ENCODE measurements around the gene CYBB.

CYBB gene

DNA sequence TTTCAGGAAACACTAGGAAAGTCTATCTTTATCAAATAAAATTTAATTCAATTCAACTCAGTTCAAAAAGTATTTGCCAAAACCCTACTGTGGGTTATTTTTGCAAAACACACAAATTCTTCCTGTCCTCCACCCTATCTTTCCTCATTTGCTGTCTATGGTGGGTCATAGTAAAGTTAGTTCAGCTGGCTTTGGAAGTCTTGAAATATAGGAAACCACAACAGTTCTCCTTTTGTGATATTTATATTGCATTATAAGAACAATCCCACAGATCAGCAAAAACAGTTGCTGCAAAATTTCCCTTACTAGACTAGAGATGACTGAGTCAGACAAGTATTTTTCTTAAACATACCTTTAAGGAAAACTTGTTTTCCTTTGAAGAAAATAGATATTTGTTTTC is 22.2 kb downstream of the CYBB start:
- no peaks in the 10 kb centered on the region for H3K9me3 ChIP-seq (ENCODE audit: control insufficient read depth, low read length)
- no peak overlapping the region for H3K27ac ChIP-seq (ENCODE audit: insufficient read depth, low read length, poor library complexity, severe bottlenecking)
- H3K36me3 ChIP-seq (ENCODE audit: control insufficient read depth, insufficient read depth, low read length): no peaks in the 10 kb centered on the region
- no peaks in the 10 kb centered on the region for H3K27me3 ChIP-seq (replicated peaks; ENCODE audit: control insufficient read depth, insufficient read depth, low read length, poor library complexity, severe bottlenecking)
- no peak for DNase-seq
- H3K4me3 ChIP-seq (ENCODE audit: insufficient read depth, low read depth, low read length, poor library complexity, severe bottlenecking): no peak overlapping the region
- no peaks in the 10 kb centered on the region for H3K4me1 ChIP-seq (ENCODE audit: control insufficient read depth, insufficient read depth, low read length, poor library complexity, severe bottlenecking)

DNA sequence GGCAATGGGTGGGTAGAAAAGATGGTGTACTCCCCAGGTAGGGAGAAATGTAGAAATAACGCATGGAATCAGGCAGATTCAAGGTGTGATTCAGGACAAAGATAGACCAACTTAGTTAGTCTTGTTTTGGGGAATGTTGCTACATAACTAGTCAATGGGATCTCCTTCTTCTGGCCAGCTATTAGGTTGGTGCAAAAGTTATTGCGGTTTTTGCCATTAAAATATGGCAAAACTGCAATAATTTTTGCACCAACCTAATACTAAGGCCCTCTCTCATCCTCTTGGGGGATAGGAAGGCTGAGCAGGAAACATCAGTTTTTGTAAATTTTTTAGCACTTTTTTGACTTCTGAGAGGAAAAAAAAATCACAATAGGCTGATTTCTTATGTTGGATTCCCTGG is 23.2 kb downstream of the CYBB start:
- Histone ChIP-seq H3K9me3 (ENCODE audit: control insufficient read depth, low read length) (no peaks in the 10 kb centered on the region), H3K4me1 (ENCODE audit: control insufficient read depth, insufficient read depth, low read length, poor library complexity, severe bottlenecking) (no peaks in the 10 kb centered on the region), H3K4me3 (ENCODE audit: insufficient read depth, low read depth, low read length, poor library complexity, severe bottlenecking) (no peak overlapping the region), H3K27me3 (replicated peaks; ENCODE audit: control insufficient read depth, insufficient read depth, low read length, poor library complexity, severe bottlenecking) (no peaks in the 10 kb centered on the region), H3K36me3 (ENCODE audit: control insufficient read depth, insufficient read depth, low read length) (no peaks in the 10 kb centered on the region), H3K27ac (ENCODE audit: insufficient read depth, low read length, poor library complexity, severe bottlenecking) (no peak overlapping the region)
- no peak for DNase-seq

DNA sequence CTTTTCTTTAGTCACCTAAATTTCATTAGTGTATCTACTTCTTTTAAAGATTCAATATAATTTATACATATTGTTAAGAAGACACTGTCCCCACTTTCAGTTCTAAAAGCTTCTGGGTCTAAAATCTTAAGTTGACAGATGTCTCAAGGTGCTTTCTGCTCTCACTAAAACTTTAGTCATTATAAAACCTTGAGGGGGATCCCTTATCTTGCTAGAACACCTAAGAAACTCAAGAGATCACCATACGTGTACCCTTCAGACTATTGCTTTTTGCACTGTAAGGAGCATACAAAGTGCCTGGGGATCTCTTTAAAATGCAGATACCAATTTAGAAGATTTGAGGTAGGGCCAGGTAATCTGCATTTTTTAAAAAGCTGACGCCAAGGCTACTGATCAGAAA is 30.1 kb downstream of the CYBB start:
- no peak overlapping the region for H3K4me3 ChIP-seq (ENCODE audit: insufficient read depth, low read depth, low read length, poor library complexity, severe bottlenecking)
- H3K36me3 ChIP-seq (ENCODE audit: control insufficient read depth, insufficient read depth, low read length): no peaks in the 10 kb centered on the region
- DNase-seq: no peak
- H3K27me3 ChIP-seq (replicated peaks; ENCODE audit: control insufficient read depth, insufficient read depth, low read length, poor library complexity, severe bottlenecking): no peaks in the 10 kb centered on the region
- no peaks in the 10 kb centered on the region for H3K9me3 ChIP-seq (ENCODE audit: control insufficient read depth, low read length)
- H3K27ac ChIP-seq (ENCODE audit: insufficient read depth, low read length, poor library complexity, severe bottlenecking): no peak overlapping the region
- no peaks in the 10 kb centered on the region for H3K4me1 ChIP-seq (ENCODE audit: control insufficient read depth, insufficient read depth, low read length, poor library complexity, severe bottlenecking)

GRCh38 chrX:37812110-37812509 is 32.3 kb downstream of the CYBB start:
- no peaks in the 10 kb centered on the region for H3K36me3 ChIP-seq (ENCODE audit: control insufficient read depth, insufficient read depth, low read length)
- H3K4me1 ChIP-seq (ENCODE audit: control insufficient read depth, insufficient read depth, low read length, poor library complexity, severe bottlenecking): no peaks in the 10 kb centered on the region
- DNase-seq: no peak
- H3K4me3 ChIP-seq (ENCODE audit: insufficient read depth, low read depth, low read length, poor library complexity, severe bottlenecking): no peak overlapping the region
- H3K27ac ChIP-seq (ENCODE audit: insufficient read depth, low read length, poor library complexity, severe bottlenecking): no peak overlapping the region
- H3K27me3 ChIP-seq (replicated peaks; ENCODE audit: control insufficient read depth, insufficient read depth, low read length, poor library complexity, severe bottlenecking): no peaks in the 10 kb centered on the region
- H3K9me3 ChIP-seq (ENCODE audit: control insufficient read depth, low read length): no peaks in the 10 kb centered on the region

DNA sequence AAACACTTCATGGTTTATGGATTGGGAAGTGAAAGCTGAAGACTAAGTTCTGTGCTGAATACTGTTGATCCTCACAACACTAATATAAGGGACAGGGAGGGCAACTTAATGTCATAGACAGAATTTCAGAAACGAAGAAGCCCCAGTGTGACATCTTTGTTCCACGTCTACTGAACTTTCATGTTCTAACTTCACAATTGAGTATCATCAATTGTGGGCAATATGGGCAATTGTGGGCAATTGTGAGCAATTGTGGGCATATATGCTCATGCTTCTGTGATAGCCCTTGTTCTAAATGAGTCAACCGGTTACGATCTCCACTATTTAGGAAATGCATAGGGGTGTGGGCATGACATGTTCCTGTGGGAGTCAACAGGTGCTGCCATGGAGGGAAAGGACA is 33.7 kb downstream of the CYBB start:
- no peaks in the 10 kb centered on the region for H3K4me1 ChIP-seq (ENCODE audit: control insufficient read depth, insufficient read depth, low read length, poor library complexity, severe bottlenecking)
- H3K4me3 ChIP-seq (ENCODE audit: insufficient read depth, low read depth, low read length, poor library complexity, severe bottlenecking): no peak overlapping the region
- H3K36me3 ChIP-seq (ENCODE audit: control insufficient read depth, insufficient read depth, low read length): no peaks in the 10 kb centered on the region
- no peak overlapping the region for H3K27ac ChIP-seq (ENCODE audit: insufficient read depth, low read length, poor library complexity, severe bottlenecking)
- no peaks in the 10 kb centered on the region for H3K27me3 ChIP-seq (replicated peaks; ENCODE audit: control insufficient read depth, insufficient read depth, low read length, poor library complexity, severe bottlenecking)
- H3K9me3 ChIP-seq (ENCODE audit: control insufficient read depth, low read length): no peaks in the 10 kb centered on the region
- no peak for DNase-seq

GRCh38 chrX:37815366-37815765 is 35.5 kb downstream of the CYBB start:
- no peaks in the 10 kb centered on the region for H3K27me3 ChIP-seq (replicated peaks; ENCODE audit: control insufficient read depth, insufficient read depth, low read length, poor library complexity, severe bottlenecking)
- no peak for DNase-seq
- no peak overlapping the region for H3K27ac ChIP-seq (ENCODE audit: insufficient read depth, low read length, poor library complexity, severe bottlenecking)
- no peaks in the 10 kb centered on the region for H3K9me3 ChIP-seq (ENCODE audit: control insufficient read depth, low read length)
- H3K36me3 ChIP-seq (ENCODE audit: control insufficient read depth, insufficient read depth, low read length): no peaks in the 10 kb centered on the region
- no peaks in the 10 kb centered on the region for H3K4me1 ChIP-seq (ENCODE audit: control insufficient read depth, insufficient read depth, low read length, poor library complexity, severe bottlenecking)
- H3K4me3 ChIP-seq (ENCODE audit: insufficient read depth, low read depth, low read length, poor library complexity, severe bottlenecking): no peak overlapping the region

DNA sequence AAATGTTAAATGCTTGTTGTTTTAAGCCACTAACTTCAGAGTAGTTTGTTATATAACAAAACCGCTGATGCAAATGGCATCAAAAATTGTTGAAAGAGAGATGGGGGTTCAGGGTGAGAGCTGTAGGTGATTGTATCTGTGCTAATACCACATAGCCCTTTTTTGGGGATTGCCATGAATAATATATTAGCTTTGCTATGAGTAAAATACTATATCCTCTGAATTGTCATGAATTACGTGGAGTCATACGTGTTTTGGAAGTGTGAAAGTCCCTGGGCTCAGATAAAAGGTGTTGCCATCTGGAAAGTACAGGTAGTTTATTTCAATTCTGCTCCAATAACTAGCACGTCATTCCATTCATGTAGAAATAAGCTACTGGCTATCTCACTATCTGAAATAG is 36.9 kb downstream of the CYBB start:
- no peaks in the 10 kb centered on the region for H3K27me3 ChIP-seq (replicated peaks; ENCODE audit: control insufficient read depth, insufficient read depth, low read length, poor library complexity, severe bottlenecking)
- H3K36me3 ChIP-seq (ENCODE audit: control insufficient read depth, insufficient read depth, low read length): no peaks in the 10 kb centered on the region
- no peak for DNase-seq
- H3K4me3 ChIP-seq (ENCODE audit: insufficient read depth, low read depth, low read length, poor library complexity, severe bottlenecking): no peak overlapping the region
- H3K27ac ChIP-seq (ENCODE audit: insufficient read depth, low read length, poor library complexity, severe bottlenecking): no peak overlapping the region
- H3K9me3 ChIP-seq (ENCODE audit: control insufficient read depth, low read length): no peaks in the 10 kb centered on the region
- no peaks in the 10 kb centered on the region for H3K4me1 ChIP-seq (ENCODE audit: control insufficient read depth, insufficient read depth, low read length, poor library complexity, severe bottlenecking)

DNA sequence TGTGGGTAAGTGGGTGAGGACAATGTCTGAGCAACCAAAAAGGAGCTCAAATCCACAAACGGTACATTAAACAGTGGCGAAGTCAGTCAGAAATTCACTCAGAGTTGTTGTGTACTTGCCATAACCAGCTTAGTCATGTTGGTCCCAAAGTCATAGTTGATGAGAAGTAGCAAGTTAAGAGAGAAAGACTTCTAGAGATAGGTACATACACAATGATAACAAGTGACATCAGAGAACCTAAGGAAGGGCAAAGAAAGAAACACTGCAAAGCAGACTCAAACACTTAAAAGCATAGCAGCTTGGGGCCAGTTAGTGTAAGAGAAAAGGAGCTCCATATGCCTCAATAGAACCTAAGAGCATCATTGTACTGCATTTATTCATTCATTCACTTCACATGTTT is 37.3 kb downstream of the CYBB start:
- H3K27me3 ChIP-seq (replicated peaks; ENCODE audit: control insufficient read depth, insufficient read depth, low read length, poor library complexity, severe bottlenecking): no peaks in the 10 kb centered on the region
- no peak overlapping the region for H3K27ac ChIP-seq (ENCODE audit: insufficient read depth, low read length, poor library complexity, severe bottlenecking)
- DNase-seq: no peak
- H3K9me3 ChIP-seq (ENCODE audit: control insufficient read depth, low read length): no peaks in the 10 kb centered on the region
- H3K4me1 ChIP-seq (ENCODE audit: control insufficient read depth, insufficient read depth, low read length, poor library complexity, severe bottlenecking): no peaks in the 10 kb centered on the region
- H3K4me3 ChIP-seq (ENCODE audit: insufficient read depth, low read depth, low read length, poor library complexity, severe bottlenecking): no peak overlapping the region
- H3K36me3 ChIP-seq (ENCODE audit: control insufficient read depth, insufficient read depth, low read length): no peaks in the 10 kb centered on the region

GRCh38 chrX:37817579-37817978 is 37.7 kb downstream of the CYBB start:
- DNase-seq: no peak
- Histone ChIP-seq H3K27ac (ENCODE audit: insufficient read depth, low read length, poor library complexity, severe bottlenecking) (no peak overlapping the region), H3K36me3 (ENCODE audit: control insufficient read depth, insufficient read depth, low read length) (no peaks in the 10 kb centered on the region), H3K4me3 (ENCODE audit: insufficient read depth, low read depth, low read length, poor library complexity, severe bottlenecking) (no peak overlapping the region), H3K4me1 (ENCODE audit: control insufficient read depth, insufficient read depth, low read length, poor library complexity, severe bottlenecking) (no peaks in the 10 kb centered on the region), H3K27me3 (replicated peaks; ENCODE audit: control insufficient read depth, insufficient read depth, low read length, poor library complexity, severe bottlenecking) (no peaks in the 10 kb centered on the region), H3K9me3 (ENCODE audit: control insufficient read depth, low read length) (no peaks in the 10 kb centered on the region)

DNA sequence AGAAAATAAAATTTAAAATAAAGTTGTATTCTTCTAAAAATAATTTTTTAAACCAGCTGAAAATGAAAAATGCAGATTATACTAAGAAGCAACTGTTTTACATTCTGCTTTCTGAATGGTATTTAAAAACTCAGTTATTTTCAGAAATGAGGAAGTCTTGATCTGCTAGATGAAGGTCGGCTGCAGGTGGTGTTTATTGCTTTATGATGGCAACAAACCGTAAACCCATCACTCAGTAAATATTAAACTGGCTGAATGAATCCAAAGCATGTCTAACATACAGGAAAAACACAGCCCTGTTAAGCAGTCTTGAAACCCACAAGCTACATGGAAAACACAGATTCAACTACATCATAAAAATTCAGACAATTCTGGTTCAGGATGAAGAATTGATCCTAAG is 38.2 kb downstream of the CYBB start:
- no peak overlapping the region for H3K27ac ChIP-seq (ENCODE audit: insufficient read depth, low read length, poor library complexity, severe bottlenecking)
- no peak for DNase-seq
- no peaks in the 10 kb centered on the region for H3K27me3 ChIP-seq (replicated peaks; ENCODE audit: control insufficient read depth, insufficient read depth, low read length, poor library complexity, severe bottlenecking)
- H3K4me3 ChIP-seq (ENCODE audit: insufficient read depth, low read depth, low read length, poor library complexity, severe bottlenecking): no peak overlapping the region
- no peaks in the 10 kb centered on the region for H3K36me3 ChIP-seq (ENCODE audit: control insufficient read depth, insufficient read depth, low read length)
- H3K4me1 ChIP-seq (ENCODE audit: control insufficient read depth, insufficient read depth, low read length, poor library complexity, severe bottlenecking): no peaks in the 10 kb centered on the region
- H3K9me3 ChIP-seq (ENCODE audit: control insufficient read depth, low read length): no peaks in the 10 kb centered on the region

DNA sequence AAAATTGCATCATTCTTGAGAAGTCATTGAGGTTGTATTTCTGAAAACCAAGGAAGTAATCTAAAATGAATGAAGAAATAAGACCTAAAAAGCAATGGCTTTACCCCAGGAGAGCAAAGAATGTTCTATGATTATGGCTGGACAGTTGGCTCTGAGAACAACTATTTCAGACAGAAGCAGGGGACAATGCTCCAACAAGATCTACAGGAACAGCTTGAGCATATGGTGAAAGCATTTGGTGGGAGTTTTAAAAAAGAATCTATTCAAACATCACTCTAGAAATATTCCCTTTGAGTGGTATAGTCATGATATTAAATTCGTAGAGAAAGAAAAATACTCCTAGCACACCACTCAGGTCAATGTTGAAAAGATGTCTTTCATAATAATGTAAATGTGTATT is 40.8 kb downstream of the CYBB start:
- no peaks in the 10 kb centered on the region for H3K9me3 ChIP-seq (ENCODE audit: control insufficient read depth, low read length)
- H3K4me3 ChIP-seq (ENCODE audit: insufficient read depth, low read depth, low read length, poor library complexity, severe bottlenecking): no peak overlapping the region
- no peaks in the 10 kb centered on the region for H3K4me1 ChIP-seq (ENCODE audit: control insufficient read depth, insufficient read depth, low read length, poor library complexity, severe bottlenecking)
- H3K27me3 ChIP-seq (replicated peaks; ENCODE audit: control insufficient read depth, insufficient read depth, low read length, poor library complexity, severe bottlenecking): no peaks in the 10 kb centered on the region
- H3K27ac ChIP-seq (ENCODE audit: insufficient read depth, low read length, poor library complexity, severe bottlenecking): no peak overlapping the region
- H3K36me3 ChIP-seq (ENCODE audit: control insufficient read depth, insufficient read depth, low read length): no peaks in the 10 kb centered on the region
- no peak for DNase-seq
